GM23338 (cell line): ENCODE measurements around the gene ADAMTS4.

ENCODE experiments used
- CTCF ChIP-seq, 2 experiments: fragments of 200-600 bp in 1 of 2; sonication (generic) in 1 of 2; conservative IDR thresholded peaks; 2 replicates each; pipeline versions ENCODE4 v1.5.1 to v1.6.1; 2016 to 2017; ENCODE audit warnings: antibody characterized with exemption in 2 of 2, low read depth in 2 of 2, mild to moderate bottlenecking in 2 of 2, moderate library complexity in 1 of 2
- EZH2 ChIP-seq: fragments of 200-600 bp; sonication (generic); IDR thresholded peaks from one replicate; pipeline ENCODE4 v1.8.0; 2017; ENCODE audit warnings: antibody characterized with exemption, mild to moderate bottlenecking, low read depth; ENCODE audit not compliant: unreplicated experiment
- EZH2phosphoT487 ChIP-seq: fragments of 200-600 bp; sonication (generic); IDR thresholded peaks from one replicate; pipeline ENCODE4 v1.8.1; 2018; ENCODE audit warnings: antibody characterized with exemption; ENCODE audit not compliant: unreplicated experiment
- POLR2AphosphoS5 ChIP-seq: IDR thresholded peaks from 2 replicates; pipeline ENCODE4 v1.6.1; 2016; ENCODE audit warnings: antibody characterized with exemption, low read depth
- REST ChIP-seq: IDR thresholded peaks from one replicate; pipeline ENCODE4 v1.6.1; 2018; ENCODE audit warnings: antibody characterized with exemption; ENCODE audit not compliant: unreplicated experiment
- STAT1 ChIP-seq: IDR thresholded peaks from one replicate; pipeline ENCODE4 v1.6.1; 2016; ENCODE audit warnings: antibody characterized with exemption; ENCODE audit not compliant: unreplicated experiment
- ZNF331 ChIP-seq: fragments of 250-450 bp; sonication (Bioruptor Pico); IDR thresholded peaks from 2 replicates; pipeline ENCODE4 v1.5.0; 2020; ENCODE audit warnings: low read depth, mild to moderate bottlenecking, moderate library complexity
- ZNF462 ChIP-seq: fragments of 250-450 bp; sonication (Bioruptor Pico); IDR thresholded peaks from 2 replicates; pipeline ENCODE4 v1.5.0; 2020; ENCODE audit warnings: mild to moderate bottlenecking, moderate library complexity

GRCh38 chr1:161162806-161163205 lies 36.0 kb downstream of the ADAMTS4 start:
- TF ChIP-seq POLR2AphosphoS5: no peak
- no peak for TF ChIP-seq CTCF (conservative IDR thresholded peaks at IDR 0.05; ENCODE audit: low read depth in 2 of 2)
- TF ChIP-seq REST: no peak
- TF ChIP-seq EZH2phosphoT487: no peak
- no peak for TF ChIP-seq EZH2
- no peak for TF ChIP-seq ZNF462 (CRISPR knock-in tag)
- TF ChIP-seq STAT1: no peak
- TF ChIP-seq ZNF331 (CRISPR knock-in tag): no peak
